Activated CD8-positive, alpha-beta T cell treated with anti-CD3 and anti-CD28 coated beads for 36 hours (primary cell): Measurements from ENCODE around the gene CLIC3. TPM values are rescaled to one million over a fixed set of nuclear protein-coding genes. Genes with fewer than 3 reads are reported as not detected.

Experiments used
- ATAC-seq: fragments of 200-7000 bp; cut with Tn5 transposase; one replicate; pipeline ENCODE4 v1.10.0; 2021; ENCODE audit warnings: mild to moderate bottlenecking, moderate library complexity
- CTCF ChIA-PET: fragments of 350-600 bp; sonication (Branson Sonifier 250); formaldehyde crosslinking; loops from one replicate; lab custom pipeline; 2021; ENCODE audit warnings: antibody characterized with exemption; lab: Charles Lee
- POLR2A ChIA-PET: fragments of 350-600 bp; sonication (Branson Sonifier 250); formaldehyde crosslinking; loops from one replicate; lab custom pipeline; 2021; ENCODE audit warnings: antibody characterized with exemption; lab: Charles Lee
- DNase-seq: peaks from one replicate; pipeline ENCODE4 v3.0.0-alpha.2; 2020
- H3K27ac Mint-ChIP-seq: one replicate; pipeline ENCODE4 v1.8.0; 2021; ENCODE audit warnings: mild to moderate bottlenecking, mixed read lengths
- H3K27me3 Mint-ChIP-seq: one replicate; pipeline ENCODE4 v1.8.0; 2021; ENCODE audit warnings: mixed read lengths
- H3K36me3 Mint-ChIP-seq: one replicate; pipeline ENCODE4 v1.8.0; 2021; ENCODE audit warnings: low read depth, mixed read lengths
- H3K4me1 Mint-ChIP-seq: one replicate; pipeline ENCODE4 v1.8.0; 2021; ENCODE audit warnings: low read depth, mixed read lengths
- H3K4me3 Mint-ChIP-seq: one replicate; pipeline ENCODE4 v1.8.0; 2021; ENCODE audit warnings: mild to moderate bottlenecking, moderate library complexity, mixed read lengths
- H3K9me3 Mint-ChIP-seq: one replicate; pipeline ENCODE4 v1.8.0; 2021; ENCODE audit warnings: mixed read lengths
- intact Hi-C: fragments of 100-400 bp; cut with micrococcal nuclease; formaldehyde crosslinking; loops from one replicate; pipeline ENCODE4 v1.10.0; 2022
- total RNA-seq, 2 experiments: library from RNA; stranded (reverse); gene quantifications; one replicate each; pipeline ENCODE4 v1.2.3, GENCODE V29; 2021
- TF ChIP-seq, protein P1 (sequence below): fragments of 200-600 bp; IDR thresholded peaks from one replicate; pipeline ENCODE4 v1.8.0; 2022; ENCODE audit warnings: antibody characterized with exemption, mild to moderate bottlenecking

CLIC3 gene
- total RNA-seq, 2 experiments from 2014 or later: not detected

DNA sequence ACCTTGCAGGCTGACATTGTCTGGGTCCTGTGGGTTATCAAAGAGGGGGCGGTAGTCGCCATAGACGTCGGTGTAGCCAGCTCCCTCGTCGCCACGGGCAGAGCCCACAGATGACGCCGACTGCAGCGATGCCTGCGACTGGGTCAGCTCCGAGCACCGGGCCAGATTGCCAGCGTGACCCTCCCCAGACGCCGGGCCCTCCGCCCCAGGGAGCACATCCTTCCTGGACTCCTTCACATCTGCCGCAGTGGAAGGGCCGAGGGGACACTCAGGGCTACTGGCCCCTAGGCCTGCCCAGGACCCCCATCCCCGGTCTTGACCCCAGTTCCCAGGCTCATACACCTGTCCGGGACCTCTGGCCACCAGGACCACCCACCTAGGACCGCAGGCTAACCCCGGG is 17.8 kb upstream of the CLIC3 start:
- Mint-ChIP-seq H3K4me3 (no peak overlapping the region), H3K4me1 (no peaks in the 10 kb centered on the region), H3K36me3 (no peaks in the 10 kb centered on the region), H3K9me3 (no peaks in the 10 kb centered on the region), H3K27me3 (no peaks in the 10 kb centered on the region), H3K27ac (no peak overlapping the region)
- DNase-seq: no peak
- ChIA-PET CTCF (no interaction called here), POLR2A (interaction anchor here (1.0 kb wide), 1 partner anchor 20 kb away, joined by 3 read pairs; no protein-coding TSS in a partner anchor)
- ATAC-seq: no peak
- TF ChIP-seq, protein P1, sequence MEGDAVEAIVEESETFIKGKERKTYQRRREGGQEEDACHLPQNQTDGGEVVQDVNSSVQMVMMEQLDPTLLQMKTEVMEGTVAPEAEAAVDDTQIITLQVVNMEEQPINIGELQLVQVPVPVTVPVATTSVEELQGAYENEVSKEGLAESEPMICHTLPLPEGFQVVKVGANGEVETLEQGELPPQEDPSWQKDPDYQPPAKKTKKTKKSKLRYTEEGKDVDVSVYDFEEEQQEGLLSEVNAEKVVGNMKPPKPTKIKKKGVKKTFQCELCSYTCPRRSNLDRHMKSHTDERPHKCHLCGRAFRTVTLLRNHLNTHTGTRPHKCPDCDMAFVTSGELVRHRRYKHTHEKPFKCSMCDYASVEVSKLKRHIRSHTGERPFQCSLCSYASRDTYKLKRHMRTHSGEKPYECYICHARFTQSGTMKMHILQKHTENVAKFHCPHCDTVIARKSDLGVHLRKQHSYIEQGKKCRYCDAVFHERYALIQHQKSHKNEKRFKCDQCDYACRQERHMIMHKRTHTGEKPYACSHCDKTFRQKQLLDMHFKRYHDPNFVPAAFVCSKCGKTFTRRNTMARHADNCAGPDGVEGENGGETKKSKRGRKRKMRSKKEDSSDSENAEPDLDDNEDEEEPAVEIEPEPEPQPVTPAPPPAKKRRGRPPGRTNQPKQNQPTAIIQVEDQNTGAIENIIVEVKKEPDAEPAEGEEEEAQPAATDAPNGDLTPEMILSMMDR: no peak
- intact Hi-C loops: no loop called here

DNA sequence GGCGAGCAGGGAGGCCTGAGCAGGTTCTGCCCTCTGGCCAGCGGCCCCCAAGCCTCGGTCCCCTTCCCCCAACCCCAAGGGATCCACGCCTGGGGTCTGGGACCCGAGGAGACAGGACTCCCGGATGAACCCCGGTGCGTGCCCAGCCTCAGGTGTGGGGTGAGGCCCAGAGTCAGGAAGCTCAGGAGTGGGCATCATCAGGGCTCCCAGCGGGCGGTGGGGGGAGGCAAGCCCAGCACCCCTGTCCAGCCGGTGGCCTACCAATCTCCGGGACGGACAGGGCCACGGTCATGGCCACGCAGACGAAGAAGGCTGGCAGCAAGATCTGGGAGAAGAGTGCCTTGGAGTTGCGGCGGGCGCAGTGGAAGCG is 17.2 kb upstream of the CLIC3 start:
- no peak overlapping the region for H3K27ac Mint-ChIP-seq
- CTCF ChIA-PET: no interaction called here
- DNase-seq (no peak), ATAC-seq (no peak)
- H3K36me3 Mint-ChIP-seq: no peaks in the 10 kb centered on the region
- TF ChIP-seq, protein P1: no peak
- H3K27me3 Mint-ChIP-seq: no peaks in the 10 kb centered on the region
- POLR2A ChIA-PET: interaction anchor here (1.0 kb wide), 1 partner anchor 21 kb away, joined by 3 read pairs; no protein-coding TSS in a partner anchor
- H3K4me1 Mint-ChIP-seq: no peaks in the 10 kb centered on the region
- H3K9me3 Mint-ChIP-seq: no peaks in the 10 kb centered on the region
- no peak overlapping the region for H3K4me3 Mint-ChIP-seq
- intact Hi-C loops: no loop called here

GRCh38 chr9:137012694-137013570 is 16.6 kb upstream of the CLIC3 start:
- no peak for ATAC-seq
- Mint-ChIP-seq H3K4me3 (no peak overlapping the region), H3K9me3 (no peaks in the 10 kb centered on the region), H3K27me3 (no peaks in the 10 kb centered on the region), H3K36me3 (no peaks in the 10 kb centered on the region), H3K4me1 (no peaks in the 10 kb centered on the region), H3K27ac (no peak overlapping the region)
- CTCF ChIA-PET: no interaction called here
- TF ChIP-seq, protein P1: no peak
- no peak for DNase-seq
- intact Hi-C loops: no loop called here
- POLR2A ChIA-PET: interaction anchor here (1.0 kb wide), 1 partner anchor 22 kb away, joined by 3 read pairs; no protein-coding TSS in a partner anchor

DNA sequence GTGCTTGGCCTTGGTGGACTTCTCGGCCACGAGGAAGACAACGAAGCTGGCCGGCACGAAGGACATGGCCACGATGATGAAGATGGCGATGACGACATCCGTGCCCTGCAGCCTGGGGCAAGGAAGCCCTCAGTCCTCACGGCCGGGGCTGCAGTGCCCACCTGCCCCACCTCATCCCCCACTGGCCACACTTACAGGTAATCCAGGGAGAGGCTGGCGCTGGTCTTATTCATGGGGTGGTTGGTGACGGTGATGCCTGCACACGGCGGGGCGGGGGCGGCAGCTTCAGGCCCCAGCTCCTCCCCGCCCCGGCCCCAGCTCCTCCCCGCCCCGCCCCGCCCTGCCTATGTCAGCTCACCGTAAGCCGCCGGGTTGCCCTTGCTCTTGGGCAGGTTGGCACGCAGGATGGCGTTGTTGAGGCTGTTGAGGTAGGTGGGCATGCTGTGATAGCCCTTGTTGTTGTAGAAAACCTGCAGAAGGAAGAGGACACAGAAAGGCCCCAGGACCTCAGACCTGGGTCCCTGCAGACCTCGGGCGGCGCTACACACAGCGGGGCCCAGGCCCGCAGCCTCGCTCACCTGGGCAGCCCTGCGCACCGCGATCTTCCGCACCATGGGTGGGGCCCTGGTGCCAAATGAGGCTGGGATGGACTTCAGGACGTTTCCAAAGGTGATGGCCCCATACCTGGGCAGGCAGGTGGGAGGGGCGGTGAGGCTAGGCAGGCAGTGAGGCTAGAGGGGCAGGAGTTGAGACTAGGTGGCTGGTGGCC is 15.7 kb upstream of the CLIC3 start:
- Mint-ChIP-seq H3K4me1 (no peaks in the 10 kb centered on the region), H3K27me3 (no peaks in the 10 kb centered on the region), H3K36me3 (no peaks in the 10 kb centered on the region), H3K4me3 (no peak overlapping the region), H3K27ac (no peak overlapping the region), H3K9me3 (no peaks in the 10 kb centered on the region)
- ChIA-PET POLR2A (no interaction called here), CTCF (interaction anchor here (2.5 kb wide), 1 partner anchor 17 kb away, joined by 8 read pairs; no protein-coding TSS in a partner anchor)
- no peak for ATAC-seq
- no peak for DNase-seq
- TF ChIP-seq, protein P1: no peak
- intact Hi-C loops: no loop called here
